MM.1S (cell line): ENCODE measurements around the gene PLXDC2.

Experiments used
- EZH2 ChIP-seq: fragments of 300-600 bp; sonication (generic); optimal IDR thresholded peaks from 2 replicates; pipeline ENCODE3; 2017; ENCODE audit warnings: low read depth, mild to moderate bottlenecking, antibody characterized with exemption, low read length, mixed read lengths
- TF ChIP-seq, protein P1 (sequence below): fragments of 300-600 bp; sonication (generic); IDR thresholded peaks from 2 replicates; pipeline ENCODE4 v1.5.1; 2016; ENCODE audit warnings: antibody characterized with exemption, low read length, mixed read lengths

DNA sequence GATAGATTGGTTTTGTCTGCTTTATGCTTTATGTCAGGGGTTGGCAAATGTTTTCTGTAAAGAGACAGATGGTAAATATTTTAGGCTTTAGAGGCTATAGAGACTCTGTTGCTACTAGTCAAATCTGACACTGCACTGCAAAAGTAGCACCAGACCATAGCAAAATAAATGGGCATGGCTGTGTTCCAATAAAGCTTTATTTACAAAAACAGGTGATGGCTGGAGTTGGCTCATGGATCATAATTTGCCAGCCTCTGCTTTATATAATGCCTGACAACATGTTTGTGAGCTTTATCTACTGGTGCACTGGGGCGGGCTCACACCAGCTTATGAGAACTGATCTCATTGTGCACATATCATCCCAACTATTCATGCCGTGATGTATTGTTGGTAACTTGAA is 120.1 kb downstream of the PLXDC2 start:
- TF ChIP-seq, protein P1, sequence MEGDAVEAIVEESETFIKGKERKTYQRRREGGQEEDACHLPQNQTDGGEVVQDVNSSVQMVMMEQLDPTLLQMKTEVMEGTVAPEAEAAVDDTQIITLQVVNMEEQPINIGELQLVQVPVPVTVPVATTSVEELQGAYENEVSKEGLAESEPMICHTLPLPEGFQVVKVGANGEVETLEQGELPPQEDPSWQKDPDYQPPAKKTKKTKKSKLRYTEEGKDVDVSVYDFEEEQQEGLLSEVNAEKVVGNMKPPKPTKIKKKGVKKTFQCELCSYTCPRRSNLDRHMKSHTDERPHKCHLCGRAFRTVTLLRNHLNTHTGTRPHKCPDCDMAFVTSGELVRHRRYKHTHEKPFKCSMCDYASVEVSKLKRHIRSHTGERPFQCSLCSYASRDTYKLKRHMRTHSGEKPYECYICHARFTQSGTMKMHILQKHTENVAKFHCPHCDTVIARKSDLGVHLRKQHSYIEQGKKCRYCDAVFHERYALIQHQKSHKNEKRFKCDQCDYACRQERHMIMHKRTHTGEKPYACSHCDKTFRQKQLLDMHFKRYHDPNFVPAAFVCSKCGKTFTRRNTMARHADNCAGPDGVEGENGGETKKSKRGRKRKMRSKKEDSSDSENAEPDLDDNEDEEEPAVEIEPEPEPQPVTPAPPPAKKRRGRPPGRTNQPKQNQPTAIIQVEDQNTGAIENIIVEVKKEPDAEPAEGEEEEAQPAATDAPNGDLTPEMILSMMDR, result no peak
- no peak for TF ChIP-seq EZH2
